ENCODE results near the gene GPRC5B.

The GPRC5B gene

DNA sequence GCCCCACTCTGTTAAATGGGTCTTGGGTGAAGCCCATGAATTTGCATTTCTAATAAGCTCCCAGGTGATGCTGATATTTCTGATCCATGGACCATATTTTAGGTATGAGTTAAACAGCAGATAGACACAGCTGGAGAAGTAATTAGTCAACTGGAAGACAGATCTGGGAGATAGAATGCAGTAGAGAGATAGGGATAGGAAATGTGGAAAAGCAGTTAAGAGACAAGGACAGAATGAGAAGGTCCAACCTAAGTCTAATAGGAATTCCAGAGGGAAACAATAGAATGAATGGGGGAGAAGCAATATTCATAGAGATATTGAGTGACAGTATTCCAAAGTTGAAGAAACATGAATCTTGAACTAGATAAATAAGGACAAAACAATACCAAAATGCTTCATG is 71.7 kb downstream of the GPRC5B start:
- Mint-ChIP-seq H3K4me3 (no peak overlapping the region), H3K4me1 (no peaks in the 10 kb centered on the region), H3K27me3 (peaks cover 0 to 5% of the 10 kb centered on the region in 2 donors), H3K9me3 (peaks cover 6% of the 10 kb centered on the region in 2 donors), H3K36me3 (peaks cover 0 to 4% of the 10 kb centered on the region in 2 donors), H3K27ac (no peak overlapping the region)
- DNase-seq (no peak), ATAC-seq (replicated peaks) (no peak)

DNA sequence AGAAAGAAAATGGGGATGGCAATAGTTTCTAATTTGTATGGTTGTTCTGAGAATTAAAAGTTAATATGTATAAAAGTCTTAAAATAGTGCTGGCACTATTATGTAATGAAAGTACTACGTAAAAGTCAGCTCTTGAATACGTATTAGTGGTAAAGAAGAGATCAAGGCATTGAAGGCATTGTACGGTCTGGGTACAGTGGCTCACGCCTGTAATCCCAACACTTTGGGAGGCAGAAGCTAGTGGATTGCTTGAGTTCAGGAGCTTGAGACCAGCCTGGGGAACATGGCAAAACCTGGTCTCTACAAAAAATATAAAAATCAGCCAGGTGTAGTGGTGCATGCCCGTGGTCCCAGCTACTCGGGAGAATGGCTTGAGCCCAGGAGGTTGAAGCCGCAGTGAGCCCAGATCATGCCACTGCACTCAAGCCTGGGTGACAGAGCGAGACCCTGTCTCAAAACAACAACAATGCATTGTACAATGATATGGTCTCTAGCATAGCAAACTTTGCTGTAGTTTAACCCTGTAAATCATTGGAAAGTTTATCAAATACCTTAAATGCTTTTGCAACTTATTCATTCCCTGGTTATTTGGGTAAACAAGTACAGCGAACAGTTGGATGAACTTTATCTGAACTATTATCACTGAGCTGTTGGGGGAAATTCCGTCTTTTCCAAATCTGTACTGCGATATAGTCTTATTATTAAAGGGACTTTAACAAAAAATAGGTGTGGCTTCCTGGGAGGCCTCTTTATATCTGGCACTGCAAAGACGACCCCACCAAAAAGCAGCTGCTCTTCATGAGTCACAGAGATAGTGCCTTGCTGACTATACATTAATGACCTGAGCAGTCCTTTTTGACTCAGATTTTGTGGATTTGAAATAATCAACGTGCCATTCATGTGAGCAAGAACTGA is 73.6 kb downstream of the GPRC5B start:
- peaks cover 6 to 7% of the 10 kb centered on the region in 2 donors for H3K9me3 Mint-ChIP-seq
- H3K27me3 Mint-ChIP-seq = no peaks in the 10 kb centered on the region
- DNase-seq (no peak), ATAC-seq (replicated peaks) (no peak)
- H3K27ac Mint-ChIP-seq = no peak overlapping the region
- peaks cover 0 to 5% of the 10 kb centered on the region in 2 donors for H3K36me3 Mint-ChIP-seq
- no peaks in the 10 kb centered on the region for H3K4me1 Mint-ChIP-seq
- H3K4me3 Mint-ChIP-seq = no peak overlapping the region

DNA sequence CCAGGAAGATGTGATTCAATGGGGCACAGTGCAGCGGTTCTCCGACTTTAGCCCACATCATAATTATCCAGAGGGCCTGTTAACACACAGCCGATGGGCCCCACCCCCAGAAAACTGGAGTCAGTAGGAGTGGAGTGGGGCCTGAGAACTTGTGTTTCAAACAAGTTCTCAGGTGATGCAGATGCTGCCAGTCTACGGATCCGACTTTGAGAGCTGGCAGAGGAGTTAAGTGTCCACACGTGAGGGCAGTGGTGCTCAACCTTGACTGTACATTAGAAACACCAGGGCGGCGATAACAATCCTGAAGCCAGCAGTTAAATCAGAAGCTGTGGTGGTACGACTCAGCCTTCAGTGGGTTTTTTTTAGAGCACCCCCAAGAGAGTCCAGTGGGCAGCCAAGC is 75.0 kb downstream of the GPRC5B start:
- DNase-seq (no peak), ATAC-seq (replicated peaks) (no peak)
- peaks cover 11 to 19% of the 10 kb centered on the region in 2 donors for H3K9me3 Mint-ChIP-seq
- peaks cover 4% of the 10 kb centered on the region in 2 donors for H3K4me1 Mint-ChIP-seq
- no peaks in the 10 kb centered on the region for H3K27me3 Mint-ChIP-seq
- H3K36me3 Mint-ChIP-seq = peaks cover 2 to 12% of the 10 kb centered on the region in 2 donors
- no peak overlapping the region for H3K27ac Mint-ChIP-seq
- no peak overlapping the region for H3K4me3 Mint-ChIP-seq

DNA sequence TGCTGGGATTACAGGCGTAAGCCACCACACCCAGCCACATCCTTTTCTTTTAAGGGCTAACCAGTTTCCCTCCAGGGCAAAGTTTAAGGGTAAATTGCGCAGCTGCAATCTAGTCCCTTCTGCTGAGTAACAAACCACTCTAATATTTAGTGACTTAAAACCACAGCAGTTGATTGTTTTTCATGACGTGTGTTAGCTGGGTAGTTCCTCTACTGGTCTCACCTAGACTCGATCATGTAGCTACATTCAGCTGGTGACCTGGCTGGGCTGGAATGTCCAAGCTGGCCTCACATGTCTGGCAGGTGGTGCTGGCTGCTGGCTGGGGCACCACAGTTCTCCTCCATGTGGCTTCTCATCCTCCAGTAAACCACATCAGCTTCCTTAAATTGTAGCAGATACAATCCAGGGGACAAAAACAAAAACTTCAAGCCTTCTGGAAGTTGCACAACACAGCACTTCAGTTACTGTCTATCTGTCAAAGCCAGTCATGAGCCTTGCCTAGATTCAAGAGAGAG is 75.5 kb downstream of the GPRC5B start:
- Mint-ChIP-seq H3K4me1 (peaks cover 4 to 7% of the 10 kb centered on the region in 2 donors), H3K27me3 (no peaks in the 10 kb centered on the region), H3K27ac (no peak overlapping the region), H3K9me3 (peaks cover 11 to 19% of the 10 kb centered on the region in 2 donors), H3K36me3 (peaks cover 2 to 12% of the 10 kb centered on the region in 2 donors), H3K4me3 (no peak overlapping the region)
- no peak for ATAC-seq (replicated peaks)
- DNase-seq = no peak

DNA sequence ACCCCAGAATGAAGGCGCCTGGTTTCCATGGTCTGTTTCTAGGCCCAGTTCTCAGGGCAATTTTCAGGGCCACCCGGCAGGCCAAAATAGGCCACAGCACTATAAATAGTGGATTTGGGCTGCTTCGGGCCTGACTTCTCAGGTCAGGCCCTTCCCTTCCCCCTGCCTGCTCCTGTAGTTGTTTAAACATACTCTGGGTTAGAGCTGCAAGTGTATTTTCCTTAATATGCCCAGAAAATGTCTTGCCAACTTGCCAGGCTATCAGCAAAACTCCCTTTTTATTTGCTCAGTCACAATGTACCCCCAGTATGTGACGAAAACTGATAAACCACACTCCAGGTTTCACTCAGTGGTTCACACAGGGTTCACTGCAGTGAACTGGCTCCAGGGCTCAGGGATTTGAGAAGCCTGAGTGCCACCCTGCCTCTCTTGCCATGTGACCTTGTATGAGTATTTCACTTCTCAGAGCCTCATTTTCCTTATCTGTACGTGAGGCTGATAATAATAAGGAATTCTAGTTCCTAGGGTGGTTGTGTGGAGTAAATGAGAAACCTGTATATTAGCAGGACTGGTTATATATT is 76.5 kb downstream of the GPRC5B start:
- DNase-seq (no peak), ATAC-seq (replicated peaks) (peak in 1 of 2 donors; percentile 29)
- no peaks in the 10 kb centered on the region for H3K27me3 Mint-ChIP-seq
- peaks cover 4 to 7% of the 10 kb centered on the region in 2 donors for H3K4me1 Mint-ChIP-seq
- peaks cover 10 to 16% of the 10 kb centered on the region in 2 donors for H3K9me3 Mint-ChIP-seq
- peaks cover 2 to 11% of the 10 kb centered on the region in 2 donors for H3K36me3 Mint-ChIP-seq
- no peak overlapping the region for H3K4me3 Mint-ChIP-seq
- H3K27ac Mint-ChIP-seq = no peak overlapping the region
